BLaER1 treated with 17β-estradiol and CSF1 and Interleukin-3, amounts not matched to agents 10 nM and 100 nM (cell line): Measurements from ENCODE around the gene MZF1.

Source experiments
- H3K27ac ChIP-seq, 11 experiments: shearing (Covaris generic); formaldehyde crosslinking; 2 replicates each; pipeline ENCODE4 v1.8.1; 2022
- H3K27me3 ChIP-seq, 11 experiments: shearing (Covaris generic); formaldehyde crosslinking; 2 replicates each; pipeline ENCODE4 v1.8.1; 2022
- H3K36me3 ChIP-seq, 11 experiments: shearing (Covaris generic); formaldehyde crosslinking; 2 replicates each; pipeline ENCODE4 v1.8.1; 2022
- H3K4me1 ChIP-seq, 10 experiments: shearing (Covaris generic); formaldehyde crosslinking; 2 replicates each; pipeline ENCODE4 v1.8.1; 2022
- H3K4me2 ChIP-seq, 11 experiments: shearing (Covaris generic); formaldehyde crosslinking; 2 replicates each; pipeline ENCODE4 v1.8.1; 2022
- H3K4me3 ChIP-seq, 10 experiments: shearing (Covaris generic); formaldehyde crosslinking; 2 replicates each; pipeline ENCODE4 v1.8.1; 2022
- H3K9ac ChIP-seq, 11 experiments: shearing (Covaris generic); formaldehyde crosslinking; 2 replicates each; pipeline ENCODE4 v1.8.1; 2022
- H3K9me3 ChIP-seq, 11 experiments: shearing (Covaris generic); formaldehyde crosslinking; replicated peaks in 1 of 11; 2 replicates each; pipeline ENCODE4 v1.8.1; 2022
- H4K20me1 ChIP-seq, 11 experiments: shearing (Covaris generic); formaldehyde crosslinking; 2 replicates each; pipeline ENCODE4 v1.8.1; 2022
- Cebpa-rat ChIP-seq, 11 experiments: shearing (Covaris generic); IDR thresholded peaks; 2 replicates each; pipeline ENCODE4 v1.8.1; 2022

Gene MZF1

GRCh38 chr19:58572026-58572817, 913 bp downstream of the MZF1 start:
- Histone ChIP-seq H3K27me3 (no peaks in the 10 kb centered on the region), H3K36me3 (peaks cover 0 to 20% (median 8%) of the 10 kb centered on the region in 11 experiments; a peak in 13 of 22 replicates), H3K9me3 (no peaks in the 10 kb centered on the region), H3K4me3 (peak overlapping the region; percentile 62 to 89 (median 74)), H3K4me2 (peak overlapping the region; percentile 95 to 99 (median 99)), H3K27ac (peak overlapping the region; percentile 88 to 99 (median 97)), H3K9ac (peak overlapping the region; percentile 82 to 94 (median 91)), H3K4me1 (peaks cover 54 to 78% (median 70%) of the 10 kb centered on the region in 10 experiments), H4K20me1 (no peaks in the 10 kb centered on the region; a peak in 1 of 22 replicates)
- TF ChIP-seq Cebpa-rat (IDR thresholded peaks at IDR 0.05): no peak

DNA sequence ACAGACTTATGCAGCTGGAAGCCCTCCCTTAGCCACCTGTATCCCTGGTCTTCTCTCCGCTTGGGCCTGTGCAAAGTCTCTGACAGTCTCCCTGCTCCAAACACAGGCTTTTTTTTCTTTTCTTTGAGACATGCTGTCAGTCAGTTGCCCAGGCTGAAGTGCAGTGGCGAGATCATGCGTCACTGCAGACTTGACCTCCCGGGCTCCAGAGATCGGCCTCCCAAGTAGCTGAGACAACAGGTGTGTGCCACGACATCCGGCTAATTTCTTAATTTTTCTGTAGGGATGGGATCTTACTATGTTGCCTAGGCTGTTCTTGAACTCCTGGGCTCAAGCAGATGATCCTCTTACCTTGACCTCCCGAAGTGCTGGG, 1.6 kb downstream of the MZF1 start:
- Histone ChIP-seq H3K27ac (peak overlapping the region; percentile 61 to 99 (median 96)), H3K36me3 (peaks cover 1 to 26% (median 14%) of the 10 kb centered on the region in 11 experiments; a peak in 16 of 22 replicates), H3K4me1 (peaks cover 49 to 72% (median 64%) of the 10 kb centered on the region in 10 experiments), H3K9me3 (no peaks in the 10 kb centered on the region), H3K4me2 (peak overlapping the region; percentile 95 to 99 (median 99)), H3K4me3 (peak overlapping the region; percentile 62 to 89 (median 74); a peak in 17 of 20 replicates), H3K27me3 (no peaks in the 10 kb centered on the region), H4K20me1 (no peaks in the 10 kb centered on the region; a peak in 1 of 22 replicates), H3K9ac (peak overlapping the region; percentile 63 to 94 (median 89))
- TF ChIP-seq Cebpa-rat (IDR thresholded peaks at IDR 0.05): no peak; a peak in 1 of 22 replicates

DNA sequence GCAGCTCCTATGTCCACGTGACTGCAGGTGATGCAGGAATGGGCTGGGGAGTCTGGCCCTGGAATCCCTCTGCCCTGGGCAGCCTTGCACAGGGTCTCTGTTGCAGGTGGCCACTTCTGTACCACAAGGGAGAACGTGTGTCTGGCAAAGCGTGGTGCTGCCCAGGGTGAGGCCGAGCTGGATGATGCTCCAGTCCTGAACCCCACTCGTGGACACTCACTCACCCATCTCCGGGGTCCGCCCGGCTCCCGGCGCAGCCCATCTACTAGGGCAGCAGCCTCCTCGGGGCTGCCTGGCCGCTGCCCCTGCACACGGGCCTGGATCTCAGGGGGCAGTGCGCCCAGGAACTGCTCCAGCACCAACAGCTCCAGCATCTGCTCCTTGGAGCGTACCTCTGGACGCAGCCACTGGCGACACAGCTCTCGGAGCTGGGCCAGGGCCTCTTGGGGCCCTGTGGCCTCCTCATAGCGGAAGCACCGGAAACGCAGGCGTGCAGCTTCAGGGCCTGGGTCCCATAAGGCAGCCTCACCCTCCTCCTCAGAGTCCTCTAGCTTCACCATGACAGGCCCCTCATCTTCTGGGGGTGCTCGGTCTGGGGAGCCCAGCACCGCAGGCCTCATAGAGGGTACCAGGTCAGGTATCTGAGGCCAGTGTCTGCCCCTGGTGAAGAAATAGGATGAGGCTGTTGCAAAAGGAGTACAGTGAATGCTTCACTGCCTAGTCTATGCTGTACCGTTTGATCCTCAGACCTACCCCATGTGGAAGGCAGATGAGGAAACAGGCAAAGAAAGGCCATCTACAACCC, 2.2 kb downstream of the MZF1 start:
- Histone ChIP-seq H3K9me3 (no peaks in the 10 kb centered on the region), H4K20me1 (no peaks in the 10 kb centered on the region; a peak in 1 of 22 replicates), H3K4me2 (peak overlapping the region; percentile 95 to 99 (median 99)), H3K36me3 (peaks cover 5 to 31% (median 17%) of the 10 kb centered on the region in 11 experiments; a peak in 16 of 22 replicates), H3K9ac (peak overlapping the region; percentile 63 to 94 (median 89)), H3K4me3 (peak overlapping the region; percentile 23 to 89 (median 74)), H3K27me3 (no peaks in the 10 kb centered on the region), H3K4me1 (peaks cover 48 to 74% (median 63%) of the 10 kb centered on the region in 10 experiments), H3K27ac (peak overlapping the region; percentile 61 to 99 (median 96))
- TF ChIP-seq Cebpa-rat (IDR thresholded peaks at IDR 0.05): peak in 8 of 11 experiments; percentile 33 to 96 (median 73); a peak in 11 of 22 replicates

DNA sequence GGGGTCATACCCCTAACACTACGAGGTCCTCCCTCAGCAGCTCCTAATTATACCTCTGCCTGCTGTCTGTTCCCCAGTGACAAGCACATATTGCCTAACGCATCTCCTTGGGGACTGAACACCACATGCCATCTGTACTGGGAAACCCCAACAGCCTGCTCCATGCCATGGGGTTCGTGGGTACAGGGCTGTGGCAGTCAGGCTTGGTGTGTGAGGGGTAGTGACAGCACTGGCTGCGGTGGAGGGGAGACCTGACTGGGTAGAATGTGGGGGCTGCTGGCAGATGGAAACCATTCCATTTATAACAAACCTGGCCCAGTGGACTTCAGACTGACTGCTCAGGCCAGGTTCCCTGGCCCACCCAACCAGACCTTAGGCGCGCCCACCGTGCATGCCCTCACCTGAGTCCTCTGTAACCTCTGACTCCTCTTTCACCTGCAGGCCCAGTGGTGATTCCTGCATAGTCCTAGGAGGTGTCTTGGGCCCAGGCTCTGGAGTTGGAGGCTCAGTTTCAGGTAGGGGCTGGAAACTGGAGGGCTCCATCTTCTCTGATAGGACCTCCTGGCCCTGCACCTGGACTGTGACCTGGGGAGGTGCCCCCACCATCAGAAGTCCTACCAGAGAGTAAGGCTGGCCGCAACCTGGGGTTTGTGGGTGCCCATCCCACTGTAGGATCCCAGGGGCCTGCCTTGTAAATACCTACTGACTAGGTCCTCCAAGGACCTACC, 3.0 kb downstream of the MZF1 start:
- no peaks in the 10 kb centered on the region for H3K27me3 ChIP-seq
- no peaks in the 10 kb centered on the region for H3K9me3 ChIP-seq
- H3K36me3 ChIP-seq: peaks cover 5 to 31% (median 17%) of the 10 kb centered on the region in 11 experiments; a peak in 16 of 22 replicates
- H3K9ac ChIP-seq: peak overlapping the region; percentile 63 to 94 (median 89)
- peak overlapping the region; percentile 23 to 89 (median 74); a peak in 18 of 20 replicates for H3K4me3 ChIP-seq
- no peaks in the 10 kb centered on the region; a peak in 1 of 22 replicates for H4K20me1 ChIP-seq
- H3K27ac ChIP-seq: peak overlapping the region; percentile 61 to 99 (median 96); a peak in 21 of 22 replicates
- peak in 6 of 11 experiments; percentile 24 to 75 (median 57); a peak in 5 of 22 replicates for TF ChIP-seq Cebpa-rat (IDR thresholded peaks at IDR 0.05)
- peak overlapping the region; percentile 95 to 99 (median 99) for H3K4me2 ChIP-seq
- peaks cover 48 to 71% (median 62%) of the 10 kb centered on the region in 10 experiments for H3K4me1 ChIP-seq

DNA sequence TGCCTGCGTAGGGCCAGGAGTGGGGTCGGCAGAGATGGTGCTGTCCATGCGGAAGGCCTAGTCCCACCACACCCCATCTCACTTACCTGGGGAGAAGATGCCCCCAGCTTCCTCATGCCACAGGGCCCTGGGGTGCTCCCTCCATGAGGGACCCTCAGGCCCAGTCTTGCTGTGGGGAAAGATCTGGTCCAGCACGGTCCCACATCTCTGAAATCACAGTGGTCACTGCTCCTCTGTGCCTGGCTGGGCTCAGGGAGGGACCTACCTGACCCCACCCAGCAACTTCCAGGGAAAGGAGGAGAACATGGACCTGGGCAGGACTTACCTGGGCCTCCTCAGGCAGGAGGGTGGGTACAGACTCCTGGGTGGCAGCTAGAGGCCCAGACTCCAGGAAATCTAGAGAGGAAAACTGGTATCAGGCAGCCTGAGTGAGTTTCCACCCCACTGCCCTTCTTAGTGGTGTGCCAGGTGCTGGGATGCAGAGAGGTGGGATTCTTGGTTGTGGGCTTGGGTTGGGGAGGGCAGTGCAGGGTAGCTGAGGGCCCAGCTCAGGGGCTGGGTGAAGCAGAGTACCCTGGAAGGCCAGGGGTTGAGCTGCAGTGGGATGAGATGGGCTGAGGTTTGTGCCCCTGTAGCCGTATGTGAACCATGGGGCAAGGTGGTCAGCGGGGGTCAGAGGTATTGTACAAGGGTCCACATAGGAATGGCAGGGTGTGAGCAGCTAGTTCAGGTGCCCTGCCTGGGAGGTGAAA, 3.8 kb downstream of the MZF1 start:
- Histone ChIP-seq H3K4me1 (peaks cover 48 to 71% (median 61%) of the 10 kb centered on the region in 10 experiments), H3K4me3 (peak overlapping the region in 7 of 10 experiments; percentile 62 to 89 (median 76); a peak in 12 of 20 replicates), H4K20me1 (no peaks in the 10 kb centered on the region; a peak in 1 of 22 replicates), H3K27ac (peak overlapping the region in 10 of 11 experiments; percentile 7 to 99 (median 96); a peak in 19 of 22 replicates), H3K9me3 (no peaks in the 10 kb centered on the region), H3K27me3 (no peaks in the 10 kb centered on the region), H3K9ac (peak overlapping the region; percentile 28 to 94 (median 89); a peak in 19 of 22 replicates), H3K36me3 (peaks cover 5 to 31% (median 17%) of the 10 kb centered on the region in 11 experiments; a peak in 16 of 22 replicates), H3K4me2 (peak overlapping the region; percentile 95 to 99 (median 99))
- no peak for TF ChIP-seq Cebpa-rat (IDR thresholded peaks at IDR 0.05)

GRCh38 chr19:58568453-58569130, 4.5 kb downstream of the MZF1 start:
- peaks cover 5 to 31% (median 17%) of the 10 kb centered on the region in 11 experiments; a peak in 16 of 22 replicates for H3K36me3 ChIP-seq
- peaks cover 49 to 71% (median 61%) of the 10 kb centered on the region in 10 experiments for H3K4me1 ChIP-seq
- H3K9ac ChIP-seq: peak overlapping the region in 9 of 11 experiments; percentile 28 to 94 (median 91); a peak in 14 of 22 replicates
- no peak overlapping the region; a peak in 1 of 20 replicates for H3K4me3 ChIP-seq
- peak overlapping the region in 8 of 11 experiments; percentile 92 to 99 (median 98); a peak in 14 of 22 replicates for H3K27ac ChIP-seq
- no peak for TF ChIP-seq Cebpa-rat (IDR thresholded peaks at IDR 0.05)
- peak overlapping the region in 10 of 11 experiments; percentile 95 to 99 (median 99); a peak in 19 of 22 replicates for H3K4me2 ChIP-seq
- peaks cover 0 to 3% (median 0%) of the 10 kb centered on the region in 11 experiments; a peak in 2 of 22 replicates for H4K20me1 ChIP-seq
- peaks cover 0 to 4% (median 0%) of the 10 kb centered on the region in 11 experiments; a peak in 1 of 22 replicates for H3K27me3 ChIP-seq
- no peaks in the 10 kb centered on the region for H3K9me3 ChIP-seq

DNA sequence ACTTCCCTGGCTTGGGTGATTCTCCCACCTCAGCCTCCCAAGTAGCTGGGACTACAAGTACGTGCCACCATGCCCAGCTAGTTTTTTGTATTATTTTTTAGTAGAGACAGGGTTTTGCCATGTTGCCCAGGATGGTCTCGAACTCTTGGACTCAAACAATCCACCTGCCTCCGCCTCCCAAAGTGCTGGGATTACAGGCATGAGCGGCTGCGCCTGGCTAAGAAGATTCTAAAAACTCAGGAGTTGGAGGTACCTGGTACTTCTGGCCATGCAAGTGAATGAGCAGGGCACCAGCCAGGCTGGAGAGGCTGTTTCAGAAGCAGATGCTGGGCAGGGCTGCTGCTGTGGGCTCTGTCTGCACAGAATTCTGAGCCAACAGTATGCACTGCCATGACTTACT, 6.1 kb downstream of the MZF1 start:
- Histone ChIP-seq H3K36me3 (peaks cover 5 to 31% (median 17%) of the 10 kb centered on the region in 11 experiments; a peak in 16 of 22 replicates), H3K9me3 (no peaks in the 10 kb centered on the region), H3K27ac (peak overlapping the region in 1 of 11 experiments; percentile 23; a peak in 2 of 22 replicates), H4K20me1 (peaks cover 0 to 19% (median 0%) of the 10 kb centered on the region in 11 experiments; a peak in 3 of 22 replicates), H3K4me3 (no peak overlapping the region), H3K27me3 (peaks cover 0 to 19% (median 0%) of the 10 kb centered on the region in 11 experiments; a peak in 8 of 22 replicates), H3K4me1 (peaks cover 60 to 79% (median 69%) of the 10 kb centered on the region in 10 experiments), H3K4me2 (no peak overlapping the region), H3K9ac (no peak overlapping the region)
- TF ChIP-seq Cebpa-rat (IDR thresholded peaks at IDR 0.05): no peak
